CD4-positive, alpha-beta T cell treated with Interleukin-6 for 4 hours (primary cell): Measurements from ENCODE around the gene CDK17.
A peak's percentile ranks its signal among the peaks of the same experiment; 100 is the strongest.
"Not testable (repeated sequence)": the region's sequence is repeated elsewhere in the genome, so short reads cannot be mapped to it uniquely, and the experiment has no call there.

Experiments used
- DNase-seq: peaks from one replicate; pipeline ENCODE4 v3.0.0-alpha.2; 2020; ENCODE audit warnings: mixed read lengths

Gene CDK17

DNA sequence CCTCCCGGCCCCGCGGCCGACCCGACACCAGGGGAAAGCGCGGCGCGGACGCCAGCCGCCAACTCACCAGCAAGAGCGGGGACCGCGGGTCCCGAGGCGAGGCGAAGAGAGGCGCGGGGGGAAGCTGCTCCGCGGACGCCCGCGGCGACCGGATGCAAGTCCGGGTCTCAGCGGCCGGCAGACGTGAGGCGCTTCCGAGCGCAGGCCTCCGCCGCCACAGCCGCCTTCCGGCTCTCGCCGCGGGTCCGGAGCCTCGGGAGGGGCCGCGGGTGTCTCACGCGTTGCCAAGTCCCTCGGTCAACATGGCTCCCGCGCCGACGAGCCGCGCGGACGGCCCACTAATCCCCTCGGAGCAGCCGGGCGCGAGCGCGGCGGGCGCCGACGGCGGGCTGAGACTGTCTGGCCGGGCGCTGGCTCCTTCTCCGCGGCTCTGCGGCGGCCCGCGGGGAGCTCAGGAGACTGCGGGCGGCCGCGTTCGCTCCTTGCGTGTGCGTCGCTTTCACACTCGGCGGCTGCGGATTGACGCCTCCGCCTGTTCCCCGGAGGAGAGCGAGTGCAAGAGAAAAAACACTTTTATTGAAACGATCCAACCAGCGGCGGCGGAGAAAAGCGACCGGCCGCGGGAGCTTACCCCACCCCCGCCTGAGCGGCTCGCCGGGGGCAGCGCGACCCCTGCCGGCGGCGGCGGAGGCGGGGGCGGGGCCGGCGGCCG is at the start of gene CDK17:
Gene CDK17 (minus strand): TSS at position 521 of the 712 bp plus-strand sequence. CDS start 65,603 bp downstream, outside the sequence.
- DNase-seq: peak; percentile 90

DNA sequence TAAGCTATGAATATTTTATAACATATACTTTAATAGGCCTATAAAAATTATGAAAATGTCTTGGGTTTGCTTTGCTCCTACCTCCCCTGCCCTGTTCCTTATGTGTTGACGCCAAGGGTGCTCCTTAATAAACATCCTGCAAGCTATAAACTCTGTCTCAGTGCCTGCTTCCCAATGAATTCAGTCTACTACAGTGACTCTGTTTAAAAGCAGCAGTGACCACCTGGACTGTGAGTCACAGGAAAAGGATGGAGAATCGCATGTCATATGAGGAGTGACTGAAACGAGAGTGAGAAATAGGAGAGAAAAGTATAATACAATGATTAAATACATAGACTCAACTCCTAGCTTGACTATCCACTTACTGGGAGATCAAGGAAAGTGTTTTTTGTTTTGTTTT is 48.1 kb upstream of the CDK17 start:
- DNase-seq: no peak

DNA sequence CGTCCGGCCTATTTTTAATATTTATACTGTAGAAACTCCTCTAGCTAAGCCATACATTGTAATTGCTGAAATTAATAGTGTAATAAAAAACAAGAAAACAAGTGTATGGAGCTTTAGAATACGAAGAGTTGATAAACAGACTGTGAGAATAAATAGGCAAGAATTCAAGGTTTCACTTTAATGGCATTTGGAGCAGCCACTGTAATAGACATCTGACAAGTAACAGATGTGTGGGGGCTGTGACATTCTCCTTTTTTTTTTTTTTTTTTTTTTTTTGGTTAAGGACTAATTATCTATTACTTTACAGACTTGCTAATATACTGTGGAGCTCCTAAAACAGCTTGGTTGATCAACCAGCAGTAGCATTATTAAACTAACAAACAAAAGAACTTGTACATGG is 47.0 kb upstream of the CDK17 start:
- DNase-seq: no peak

DNA sequence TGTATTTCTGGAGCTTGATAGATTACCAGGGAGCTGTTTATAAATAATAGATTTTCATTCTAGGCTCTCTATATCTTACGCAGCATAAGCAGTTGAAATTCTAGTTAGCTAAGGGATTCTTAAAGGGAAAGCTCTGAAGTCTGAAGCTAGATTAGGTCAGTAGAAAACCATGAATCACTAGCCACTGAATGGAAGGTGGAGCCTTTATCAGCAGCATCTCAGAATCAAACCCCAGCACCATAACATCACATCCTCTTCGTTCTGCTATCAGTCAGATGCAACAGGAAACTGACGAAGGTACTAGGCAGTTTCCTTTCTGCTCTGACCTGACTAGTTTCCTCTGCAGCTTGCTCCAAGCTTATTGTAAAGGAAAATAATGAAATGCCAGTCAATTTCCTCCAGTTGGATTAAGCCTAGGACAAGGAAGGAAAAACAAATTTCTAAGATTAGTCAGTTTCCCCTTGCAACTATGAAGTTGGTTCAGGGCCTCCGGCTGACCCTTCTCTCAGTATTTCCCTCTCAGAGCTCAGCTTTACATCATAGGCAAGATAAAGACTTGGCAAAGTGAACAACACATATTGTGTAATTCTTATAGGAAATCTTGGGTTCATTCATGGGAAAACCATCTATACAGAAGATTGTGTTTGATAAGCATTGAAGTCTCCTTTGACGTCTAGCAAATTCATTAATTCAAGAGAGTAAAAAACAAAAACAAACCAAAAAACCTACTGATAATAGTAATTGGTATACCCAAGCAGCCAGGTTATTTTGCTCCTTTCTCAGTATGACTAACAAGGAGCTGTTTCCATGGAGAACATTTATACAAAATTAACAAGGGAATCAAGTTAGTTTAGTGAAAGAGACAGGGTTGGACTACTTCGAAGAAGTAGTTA is 45.7 kb upstream of the CDK17 start:
- peak; percentile 60 for DNase-seq

DNA sequence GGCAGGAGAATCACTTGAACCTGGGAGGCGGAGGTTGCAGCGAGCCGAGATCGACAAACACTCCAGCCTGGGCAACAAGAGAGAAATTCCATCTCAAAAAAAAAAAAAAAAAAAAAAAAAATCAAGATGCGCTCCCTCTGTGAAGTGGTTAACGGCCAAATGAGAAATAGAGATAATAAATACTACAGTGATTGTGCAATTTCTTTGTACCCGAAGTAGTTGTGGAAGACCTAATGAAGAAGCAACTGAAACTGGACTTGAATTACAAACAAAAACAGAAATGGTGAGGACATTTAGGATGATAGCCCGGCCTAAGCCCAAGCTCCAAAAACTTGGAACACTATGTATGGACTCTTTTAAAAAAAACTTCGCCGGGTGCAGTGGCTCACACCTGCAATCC is 44.2 kb upstream of the CDK17 start:
- DNase-seq: no peak

DNA sequence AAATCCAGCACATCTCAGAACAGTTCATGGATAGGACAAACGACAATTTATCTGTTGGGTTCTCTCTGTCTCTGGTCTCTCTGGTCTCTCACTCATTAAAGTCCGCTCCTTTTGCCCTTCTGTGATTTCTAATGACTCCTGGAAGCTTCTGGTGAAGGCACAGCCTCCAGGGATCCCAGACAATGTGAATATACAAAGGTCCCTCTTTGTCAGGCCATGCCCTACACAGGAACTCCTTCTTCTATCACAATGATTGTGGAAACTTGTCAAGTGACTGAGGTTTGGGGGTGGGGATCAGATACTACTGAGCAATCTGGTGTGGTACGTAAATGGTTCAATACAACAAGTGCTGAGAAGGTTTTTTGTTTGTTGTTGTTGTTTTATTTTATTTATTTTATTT is 42.7 kb upstream of the CDK17 start:
- DNase-seq: no peak

DNA sequence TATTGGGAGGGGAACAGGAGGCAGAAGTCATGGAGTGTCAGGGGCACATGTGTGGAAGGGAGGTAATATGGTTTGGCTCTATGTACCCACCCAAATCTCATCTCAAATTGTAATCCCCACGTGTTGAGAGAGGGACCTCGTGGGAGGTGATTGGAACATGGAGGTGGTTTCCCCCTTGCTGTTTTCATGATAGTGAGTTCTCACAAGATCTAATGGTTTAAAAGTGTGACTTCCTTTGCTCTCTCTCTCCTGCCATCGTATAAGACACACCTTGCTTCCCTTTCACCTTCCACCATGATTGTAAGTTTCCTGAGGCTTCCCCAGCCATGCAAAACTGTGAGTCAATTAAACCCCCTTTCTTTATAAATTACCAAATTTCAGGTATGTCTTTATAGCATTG is 41.6 kb upstream of the CDK17 start:
- DNase-seq: no peak

DNA sequence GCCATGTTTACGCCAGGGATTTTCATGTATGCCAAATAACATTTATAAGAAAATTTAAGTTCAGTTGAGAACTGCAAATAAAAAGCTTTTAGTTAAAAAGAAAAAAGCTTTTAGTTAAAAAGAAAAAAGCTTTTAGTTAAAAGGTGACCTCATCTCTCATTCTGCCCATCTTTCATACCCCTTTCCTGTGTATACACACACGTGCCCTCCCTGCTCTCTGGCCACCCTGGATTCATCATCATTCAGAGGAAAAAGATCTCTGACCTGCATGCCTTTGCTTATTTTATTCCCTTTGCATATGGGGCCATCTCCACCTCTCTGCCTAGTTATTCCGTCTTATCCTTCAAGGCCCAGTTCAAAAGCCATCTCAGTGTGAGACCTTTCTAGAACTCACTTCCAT is 38.1 kb upstream of the CDK17 start:
- DNase-seq: no peak

DNA sequence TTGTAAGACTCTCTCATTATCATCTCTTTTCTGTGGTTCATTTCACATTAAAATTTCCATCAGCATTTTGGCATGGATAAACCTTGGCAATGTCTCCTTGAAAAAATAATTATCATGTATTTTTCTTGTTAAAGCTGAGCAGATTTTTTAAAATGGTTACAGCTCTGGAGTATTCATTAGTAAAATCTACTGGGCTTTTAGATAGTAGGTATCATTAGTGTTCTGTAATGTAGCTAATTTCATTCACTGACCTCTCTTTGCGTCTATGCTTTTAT is 36.9 kb upstream of the CDK17 start:
- no peak for DNase-seq

DNA sequence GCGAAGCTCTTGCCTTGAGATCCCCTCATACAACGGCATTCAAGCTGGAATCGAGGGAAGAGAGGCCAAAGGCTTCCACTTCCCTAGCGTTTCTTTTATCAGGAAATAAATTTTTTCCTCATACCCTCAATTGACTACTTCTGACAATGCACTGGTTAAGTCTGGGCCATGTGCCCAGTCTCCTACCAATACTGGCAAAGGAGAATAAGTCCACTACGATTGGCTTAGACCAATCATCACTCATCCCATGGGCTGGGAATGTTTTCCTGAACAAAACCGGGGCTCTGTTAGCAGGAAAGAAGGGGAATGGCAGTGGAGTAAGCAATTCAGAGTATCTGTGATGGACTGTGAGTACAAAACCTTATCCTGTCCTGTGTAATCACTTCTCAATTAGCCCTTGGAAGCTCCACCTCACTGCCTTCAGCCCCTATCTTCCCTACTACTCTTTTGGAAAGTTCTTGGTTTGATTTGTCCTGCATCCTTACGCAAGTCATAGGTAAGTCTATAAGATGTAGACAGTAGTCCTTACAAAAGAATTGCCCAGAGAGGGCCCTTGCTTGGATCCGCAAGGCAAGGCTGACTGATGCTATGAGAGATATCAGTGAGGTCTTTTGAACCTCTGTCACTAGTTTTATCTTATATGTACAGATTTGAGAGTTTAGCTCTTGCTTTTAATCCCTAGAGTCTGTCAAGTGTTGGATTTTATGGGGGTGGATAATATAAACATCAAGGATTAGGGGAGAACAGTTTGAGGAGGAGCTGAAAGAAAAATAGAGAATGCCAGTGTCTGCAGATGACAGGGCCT is 36.3 kb upstream of the CDK17 start:
- DNase-seq: no peak

DNA sequence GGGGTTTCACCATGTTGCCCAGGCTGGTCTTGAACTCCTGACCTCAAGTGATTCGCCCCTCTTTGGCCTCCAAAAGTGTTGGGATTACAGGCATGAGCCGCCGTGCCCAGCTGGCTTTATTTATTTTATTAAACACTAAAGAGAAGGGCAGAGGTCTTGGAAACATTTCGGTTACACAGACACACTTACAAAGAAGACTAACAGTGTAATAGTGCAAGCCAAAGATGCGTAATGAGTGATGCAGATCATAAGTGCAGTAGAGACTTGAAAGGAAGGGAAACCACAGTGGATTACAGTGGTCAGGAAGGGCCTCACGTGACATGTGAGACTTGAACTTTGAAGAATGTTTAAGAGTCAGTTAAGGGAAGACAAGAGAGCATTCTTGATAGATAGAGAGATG is 33.9 kb upstream of the CDK17 start:
- peak; percentile 70 for DNase-seq

DNA sequence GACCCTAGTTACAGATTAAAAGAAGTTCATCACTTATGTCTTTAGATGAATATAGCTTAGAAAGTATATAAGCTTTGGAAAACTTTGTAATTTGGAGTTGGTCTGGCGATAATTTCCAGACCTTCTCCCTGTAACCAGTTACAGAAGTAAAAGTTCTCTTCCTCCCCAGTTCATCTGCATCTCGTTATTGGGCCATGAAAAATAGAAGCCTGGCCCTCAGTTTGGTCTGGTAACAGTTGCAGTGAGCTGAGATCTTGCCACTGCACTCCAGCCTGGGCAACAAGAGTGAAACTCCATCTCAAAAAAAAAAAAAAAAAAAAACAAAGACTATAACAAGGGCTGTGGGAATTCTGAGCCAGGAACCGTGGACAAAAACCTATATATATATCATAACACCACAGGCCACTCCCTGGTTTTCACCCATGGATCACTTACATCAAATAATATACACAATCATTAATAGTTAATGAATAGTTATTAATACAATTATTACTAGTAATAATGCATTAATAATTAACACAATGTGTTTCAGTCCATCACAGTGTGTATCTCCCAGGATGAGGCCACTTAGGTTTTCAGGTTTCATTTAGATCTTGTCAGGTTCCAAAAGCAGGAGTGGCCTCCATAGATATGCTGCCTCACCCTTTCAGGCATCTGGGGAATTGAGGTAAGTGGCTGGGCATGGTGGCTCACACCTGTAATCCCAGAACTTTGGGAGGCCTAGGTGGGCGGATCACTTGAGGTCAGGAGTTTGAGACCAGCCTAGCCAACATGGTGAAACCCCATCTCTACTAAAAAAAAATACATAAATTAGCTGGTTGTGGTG is 32.5 kb upstream of the CDK17 start:
- not testable (repeated sequence) for DNase-seq

DNA sequence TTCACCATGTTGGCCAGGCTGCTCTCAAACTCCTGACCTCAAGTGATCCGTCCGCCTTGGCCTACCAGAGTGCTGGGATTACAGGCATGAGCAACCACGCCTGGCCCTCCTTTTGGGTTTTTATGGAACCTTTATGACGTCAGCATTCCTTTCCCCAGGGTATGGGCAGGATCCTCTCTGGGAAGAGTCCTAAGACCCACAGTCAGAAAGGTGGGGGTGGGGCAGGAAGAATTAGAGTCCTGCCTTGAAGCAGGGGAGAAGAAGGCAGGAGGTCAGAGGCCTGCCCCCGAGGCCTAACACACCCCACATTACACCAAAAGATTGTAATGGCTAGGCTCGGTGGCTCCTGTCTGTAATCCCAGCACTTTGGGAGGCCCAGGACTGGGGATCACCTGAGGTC is 30.8 kb upstream of the CDK17 start:
- no peak for DNase-seq

DNA sequence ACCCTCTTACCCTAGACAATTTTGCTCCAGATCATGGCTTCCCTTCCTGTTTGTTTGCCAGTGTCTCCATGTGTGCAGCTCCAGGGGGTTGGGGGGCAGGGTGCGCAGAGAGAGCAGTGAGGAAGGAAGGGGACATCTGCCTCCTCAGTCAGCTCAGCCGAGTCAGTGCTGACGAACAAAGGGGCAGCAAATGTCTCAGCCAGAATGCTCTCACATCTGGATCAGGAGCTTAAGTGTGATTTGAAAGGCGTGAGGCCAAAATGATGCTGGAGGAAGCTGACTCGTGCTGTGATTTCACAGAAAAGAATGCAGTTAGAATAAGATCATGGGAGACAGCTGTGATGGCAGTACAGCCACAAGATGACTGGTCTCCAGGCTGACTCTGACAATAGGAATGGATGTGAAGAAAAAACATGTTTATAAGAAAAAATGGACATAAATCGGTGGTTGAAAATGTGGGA is 27.1 kb upstream of the CDK17 start:
- DNase-seq: peak; percentile 3

DNA sequence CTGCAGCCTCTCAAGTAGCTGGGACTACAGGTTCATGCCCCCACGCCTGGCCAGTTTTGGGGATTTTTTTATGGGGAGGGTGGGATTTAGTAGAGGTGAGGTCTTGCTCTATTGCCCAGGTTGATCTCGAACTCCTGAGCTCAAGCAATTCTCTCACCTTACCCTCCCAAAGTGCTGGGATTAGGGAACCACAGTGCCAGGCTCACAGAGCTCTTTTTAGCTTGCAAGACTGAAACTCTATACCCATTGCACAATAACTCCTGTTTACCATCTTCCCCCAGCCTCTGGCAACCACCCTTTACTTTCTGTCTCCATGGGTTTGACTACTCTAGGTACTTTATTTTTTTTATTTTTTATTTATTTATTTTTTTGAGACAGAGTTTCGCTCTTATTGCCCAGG is 25.7 kb upstream of the CDK17 start:
- DNase-seq: no peak

DNA sequence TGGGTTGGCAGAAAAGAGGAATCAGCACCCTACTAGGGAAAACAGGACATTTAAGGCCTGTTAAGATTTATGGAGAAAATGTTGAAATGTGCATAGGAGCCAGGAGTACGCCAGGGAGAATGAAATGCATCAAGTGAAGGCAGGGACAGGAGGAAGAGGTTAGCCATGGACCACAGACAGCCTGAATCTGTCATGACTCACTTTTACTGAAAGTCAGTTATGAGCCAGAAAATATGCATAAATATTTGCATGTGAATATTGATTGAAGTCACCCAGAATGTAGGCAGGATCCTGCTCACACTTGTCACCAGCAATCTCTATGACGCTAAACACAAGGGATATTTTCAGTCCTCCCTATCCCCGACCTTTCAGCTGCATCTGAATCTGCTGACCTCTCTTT is 25.1 kb upstream of the CDK17 start:
- peak; percentile 7 for DNase-seq

DNA sequence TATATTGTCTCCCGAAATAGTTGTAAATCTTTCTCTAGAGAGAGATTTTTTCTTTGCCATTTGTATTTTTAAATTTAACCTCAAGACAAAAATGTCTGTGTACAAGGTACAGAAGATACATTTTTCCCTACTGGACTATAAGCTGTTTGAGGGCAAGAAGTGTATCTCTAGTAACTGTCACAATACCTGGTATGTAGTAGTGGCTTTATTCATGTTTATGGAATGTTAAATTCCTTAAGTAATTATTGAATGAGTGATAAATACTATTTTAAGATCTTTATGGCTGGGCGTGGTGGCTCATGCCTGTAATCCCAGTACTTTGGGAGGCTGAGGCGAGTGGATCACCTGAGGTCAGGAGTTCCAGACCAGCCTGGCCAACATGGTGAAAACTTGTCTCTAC is 24.4 kb upstream of the CDK17 start:
- no peak for DNase-seq

DNA sequence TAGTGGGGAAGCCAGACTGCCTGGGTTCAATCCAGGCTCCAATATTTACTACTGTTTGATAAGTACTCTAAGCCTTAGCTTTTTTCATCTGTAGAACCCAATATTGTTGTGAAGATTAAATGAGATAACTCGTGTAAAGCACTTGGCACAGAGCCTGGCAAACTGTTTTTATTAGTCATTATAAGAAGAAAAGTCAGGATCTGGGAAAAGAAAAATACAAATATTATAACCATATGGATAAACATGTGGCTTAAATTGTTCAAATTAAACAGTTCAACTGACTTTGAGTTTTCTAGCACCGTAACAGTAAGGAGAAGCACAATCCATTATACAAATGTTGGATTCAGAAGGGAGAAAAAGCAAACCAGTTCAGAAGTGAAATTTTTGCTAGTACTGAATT is 22.0 kb upstream of the CDK17 start:
- no peak for DNase-seq

DNA sequence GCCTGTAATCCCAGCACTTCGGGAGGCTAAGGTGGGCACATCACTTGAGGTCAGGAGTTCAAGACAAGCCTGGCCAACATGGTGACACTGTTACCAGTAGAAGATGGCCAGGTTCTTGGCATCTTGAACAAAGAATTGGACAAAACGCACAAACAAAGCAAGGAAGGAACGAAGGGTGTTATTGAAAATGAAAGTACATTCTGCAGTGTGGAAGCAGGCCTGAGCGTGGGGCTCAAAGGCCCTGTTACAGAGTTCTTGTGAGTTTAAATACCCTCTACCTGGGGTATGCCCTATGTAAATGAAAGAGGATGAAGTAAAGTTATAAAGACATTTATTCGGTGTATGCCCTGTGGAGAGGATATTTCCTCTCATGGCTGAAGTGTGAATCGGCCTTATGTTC is 20.8 kb upstream of the CDK17 start:
- peak; percentile 33 for DNase-seq

DNA sequence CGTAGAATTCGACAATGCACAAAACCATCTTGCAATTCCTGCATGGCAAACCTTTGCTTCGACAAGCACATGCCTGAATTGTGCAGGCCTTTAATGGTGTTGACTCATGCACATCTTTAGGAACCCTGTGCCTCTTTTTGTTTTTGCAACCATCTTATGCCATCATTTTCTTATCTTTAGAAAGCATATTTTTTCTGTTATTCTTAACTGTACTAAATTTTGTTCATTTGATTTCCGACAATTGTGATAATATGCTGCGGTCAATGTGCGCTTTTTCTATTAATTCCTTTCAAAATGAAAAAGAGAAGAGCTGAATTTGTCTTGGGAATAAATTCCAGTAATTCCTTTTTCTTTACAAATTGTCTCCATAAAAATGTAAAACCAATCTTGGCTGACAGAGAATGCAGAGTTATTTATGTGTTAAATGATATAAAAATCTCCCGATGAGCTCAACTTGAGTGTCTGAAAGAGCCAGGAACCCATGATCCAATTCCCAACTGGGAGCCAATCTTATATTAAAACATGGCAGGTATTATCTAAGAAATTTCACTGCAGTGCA is 20.1 kb upstream of the CDK17 start:
- no peak for DNase-seq

DNA sequence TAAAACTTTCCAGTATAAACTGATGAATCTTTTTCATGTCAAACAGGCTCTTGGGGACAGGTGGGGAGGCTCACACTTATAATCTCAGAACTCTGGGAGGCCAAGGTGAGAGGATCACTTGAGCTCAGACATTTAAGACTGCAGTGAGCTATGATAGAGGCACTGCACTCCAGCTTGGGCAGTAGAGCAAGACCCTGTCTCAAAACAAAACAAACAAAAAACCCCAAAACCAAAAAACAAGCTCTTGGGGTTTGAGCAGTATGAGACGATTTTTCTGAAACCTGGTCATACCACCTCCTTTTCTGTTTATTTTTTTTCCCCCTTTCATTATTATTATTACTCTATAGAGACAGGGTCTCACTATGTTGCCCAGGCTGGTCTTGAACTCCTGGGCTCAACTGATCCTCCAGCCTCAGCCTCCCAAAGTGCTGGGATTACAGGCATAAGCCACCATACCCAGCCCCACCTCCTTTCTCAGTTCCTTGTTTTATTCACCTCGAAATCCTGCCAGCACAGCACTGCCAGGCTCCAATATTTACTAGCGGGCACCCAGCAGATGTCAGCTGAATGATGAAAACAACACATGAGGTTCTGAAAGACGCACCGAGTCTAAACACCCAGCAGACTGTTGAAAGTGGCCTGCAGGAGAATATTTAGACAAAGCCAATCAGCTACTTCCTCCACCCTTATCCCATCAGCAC is 19.5 kb upstream of the CDK17 start:
- DNase-seq: no peak

DNA sequence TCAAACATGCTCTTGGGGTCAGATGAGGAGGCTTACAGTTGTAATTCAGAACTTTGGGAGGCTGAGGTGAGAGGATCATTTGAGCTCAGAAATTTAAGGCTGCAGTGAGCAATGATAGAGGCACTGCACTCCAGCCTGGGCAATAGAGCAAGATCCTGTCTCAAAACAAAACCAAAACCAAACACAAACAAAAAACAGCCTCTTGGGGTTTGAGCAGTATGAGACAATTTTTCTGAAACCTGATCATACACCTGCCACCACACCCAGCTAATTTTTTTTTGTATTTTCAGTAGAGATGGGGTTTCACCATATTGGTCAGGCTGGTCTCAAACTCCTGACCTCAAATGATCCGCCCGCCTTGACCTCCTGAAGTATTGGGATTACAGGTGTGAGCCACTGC is 17.4 kb upstream of the CDK17 start:
- not testable (repeated sequence) for DNase-seq
